Stimulated activated CD8-positive, alpha-beta memory T cell treated with anti-CD3 and anti-CD28 coated beads, Interleukin-15, amount 100 ng/mL, for 24 hours (primary cell): ENCODE measurements around the gene JAG1.

Source experiments
- DNase-seq: peaks from one replicate; pipeline ENCODE4 v3.0.0-alpha.2; 2020; ENCODE audit warnings: low read depth

The JAG1 gene

GRCh38 chr20:10673842-10674683 is at the start of gene JAG1:
Gene JAG1, minus strand, starts transcription at chr20:10673999. Its CDS starts 469 bp downstream, at chr20:10673530.
- DNase-seq, result peak; percentile 44

GRCh38 chr20:10721976-10722375 is 48.2 kb upstream of the JAG1 start:
- no peak for DNase-seq

DNA sequence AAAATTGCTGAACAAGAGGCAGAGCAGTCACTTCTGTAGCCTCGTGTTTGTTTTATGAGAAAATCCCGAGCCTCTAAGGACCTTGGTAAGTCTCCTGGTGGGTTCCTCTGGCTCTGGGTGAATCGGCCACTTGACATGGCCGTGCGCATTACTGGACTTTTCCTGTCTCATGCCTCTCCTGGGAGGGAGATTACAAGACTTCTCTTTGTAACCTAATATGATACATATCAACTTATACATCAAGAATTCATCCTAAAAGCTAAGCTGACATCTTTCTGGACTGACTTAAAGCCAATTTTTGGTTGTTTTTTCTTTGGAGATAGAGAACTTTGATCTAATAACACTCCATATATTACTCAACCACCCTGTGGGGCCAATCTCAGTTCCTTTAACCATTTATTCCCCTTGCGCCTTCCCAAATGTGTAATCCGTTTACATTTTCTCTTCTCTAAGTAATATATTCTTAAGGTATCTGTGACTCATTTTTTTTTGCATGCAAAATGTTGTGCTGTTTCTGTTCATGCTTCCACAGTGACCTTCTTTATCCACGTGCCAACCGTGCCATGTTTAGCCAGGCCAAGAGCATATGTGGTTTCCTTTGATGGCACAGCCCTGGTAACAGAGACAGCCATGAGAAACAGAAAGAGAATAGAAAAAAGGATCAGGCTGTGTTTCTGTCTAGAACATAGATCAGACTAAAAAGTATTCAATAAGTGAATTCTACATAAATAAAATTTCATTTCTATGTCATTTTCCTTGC is 47.5 kb upstream of the JAG1 start:
- DNase-seq, result no peak

DNA sequence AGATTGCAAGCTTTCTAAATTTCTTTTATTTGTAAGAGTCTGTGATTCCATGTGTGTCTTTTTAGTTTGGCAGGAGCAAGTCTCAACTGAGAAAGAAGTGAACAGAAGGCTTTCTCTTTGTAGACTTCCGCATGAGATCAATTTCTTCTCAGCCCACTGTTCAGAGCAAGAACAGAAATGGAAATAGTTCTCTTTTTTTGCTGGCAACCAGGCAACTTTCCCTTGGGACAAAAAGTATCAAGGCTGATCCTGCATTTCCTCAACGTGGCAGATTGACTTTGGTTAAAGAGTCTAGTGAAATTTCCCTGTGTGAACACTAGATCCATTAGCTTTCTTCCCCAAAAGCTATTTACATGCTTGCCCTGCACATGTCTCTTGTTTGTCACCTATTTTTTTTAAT is 46.8 kb upstream of the JAG1 start:
- no peak for DNase-seq

- no peak for DNase-seq
Observed at GRCh38 chr20:10719740-10720385, 46.1 kb upstream of the JAG1 start.

DNA sequence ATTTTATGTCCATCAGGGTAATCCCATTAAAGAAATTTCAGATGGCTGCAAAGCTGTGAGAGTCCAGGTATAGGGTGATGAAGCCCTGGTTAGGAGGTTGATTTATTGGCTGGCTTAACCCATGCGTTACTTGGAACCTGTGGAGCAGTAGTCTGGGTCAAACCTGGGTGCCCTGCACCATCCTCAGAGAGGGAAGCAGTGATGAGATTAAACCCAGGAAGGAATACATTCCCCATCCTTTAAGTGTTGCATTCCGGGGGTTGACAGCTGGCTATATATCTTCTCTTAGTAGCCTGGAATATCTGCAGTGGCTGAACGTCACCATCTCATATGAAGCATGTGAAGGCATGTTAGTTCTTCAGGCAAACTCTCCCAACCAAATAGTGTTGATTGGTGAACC is 44.9 kb upstream of the JAG1 start:
- no peak for DNase-seq

DNA sequence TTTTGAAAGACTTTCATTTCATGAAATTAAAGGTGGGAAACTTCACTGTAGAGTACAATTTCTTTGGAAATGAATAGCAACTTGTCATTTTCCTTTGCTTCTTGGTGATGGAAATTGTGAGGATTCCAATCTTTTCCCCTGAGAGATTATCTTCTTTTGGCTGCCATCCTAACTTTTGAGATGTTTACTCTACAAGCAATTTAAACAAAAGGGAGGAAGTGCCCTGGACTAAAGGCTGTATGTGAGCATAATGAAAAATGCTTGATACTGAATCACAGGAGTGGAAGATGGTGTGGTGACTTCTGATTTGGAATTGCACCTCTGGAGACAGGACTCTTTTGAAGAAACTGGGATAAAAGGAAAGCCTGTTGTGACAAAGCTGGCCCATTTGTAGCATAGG is 43.1 kb upstream of the JAG1 start:
- no peak for DNase-seq

- no peak for DNase-seq
Observed at GRCh38 chr20:10715035-10715434, 41.2 kb upstream of the JAG1 start.

GRCh38 chr20:10714236-10714975 is 40.6 kb upstream of the JAG1 start:
- no peak for DNase-seq

GRCh38 chr20:10713161-10713560 is 39.4 kb upstream of the JAG1 start:
- no peak for DNase-seq

DNA sequence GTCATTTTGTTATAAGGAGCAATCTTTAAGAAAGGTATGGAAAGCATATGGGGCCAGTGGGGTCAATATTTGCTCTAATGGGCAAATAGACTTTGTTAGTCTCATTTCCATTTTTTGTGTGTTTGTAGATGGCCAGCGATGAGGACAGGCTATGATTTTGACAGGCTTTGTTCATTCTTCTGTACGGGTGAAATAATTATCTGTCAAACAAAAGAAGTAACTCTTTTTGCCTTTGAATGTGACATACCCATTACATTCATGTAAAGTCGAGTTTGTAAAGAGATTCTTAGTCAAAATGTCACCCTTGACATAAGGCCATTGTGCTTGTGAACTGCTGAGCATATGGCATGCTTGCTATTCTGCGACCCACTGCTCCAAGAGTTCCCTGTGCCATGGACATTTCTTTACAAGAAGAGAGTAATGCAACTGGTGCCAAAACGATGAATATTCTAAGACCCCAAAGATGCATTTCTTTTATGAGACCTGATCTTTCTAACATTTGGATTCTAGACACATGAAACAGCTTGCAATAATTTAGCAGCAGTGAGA is 38.2 kb upstream of the JAG1 start:
- DNase-seq, result no peak

- no peak for DNase-seq
Observed at GRCh38 chr20:10710991-10711775, 37.4 kb upstream of the JAG1 start.

DNA sequence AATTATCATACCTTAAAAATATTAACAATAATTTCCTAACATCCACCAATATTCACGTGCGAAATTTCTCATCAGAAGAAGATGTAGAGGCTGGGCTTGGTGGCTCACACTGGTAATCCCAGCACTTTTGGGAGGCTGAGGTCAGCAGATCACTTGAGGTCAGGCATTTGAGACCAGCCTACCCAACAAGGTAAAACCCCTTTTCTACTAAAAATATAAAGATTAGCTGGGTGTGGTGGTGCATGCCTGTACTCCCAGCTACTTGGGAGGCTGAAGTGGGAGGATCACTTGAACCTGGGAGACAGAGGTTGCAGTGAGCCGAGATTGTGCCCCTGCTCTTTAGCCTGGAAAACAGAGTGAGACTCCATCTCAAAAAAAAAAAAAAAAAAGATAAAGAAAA is 36.1 kb upstream of the JAG1 start:
- no peak for DNase-seq

GRCh38 chr20:10708351-10709185 is 34.8 kb upstream of the JAG1 start:
- no peak for DNase-seq

DNA sequence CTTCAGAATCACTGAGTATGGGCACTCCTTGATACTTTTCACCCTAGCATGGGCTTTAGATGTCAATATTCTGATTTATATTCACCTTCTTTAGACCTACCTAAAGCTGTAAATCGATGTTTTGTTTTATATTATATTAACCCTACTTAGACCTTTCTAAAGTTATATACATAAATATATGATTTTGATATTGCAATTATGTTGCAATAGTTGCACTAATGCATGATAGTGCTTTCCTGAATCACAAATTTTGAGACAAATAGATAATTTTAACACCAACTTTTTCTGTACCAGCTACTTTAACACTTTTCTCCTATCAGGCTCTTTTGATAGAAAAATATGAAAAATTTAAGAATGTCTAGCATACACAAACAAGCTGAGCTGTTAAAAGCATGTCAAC is 34.0 kb upstream of the JAG1 start:
- no peak for DNase-seq

DNA sequence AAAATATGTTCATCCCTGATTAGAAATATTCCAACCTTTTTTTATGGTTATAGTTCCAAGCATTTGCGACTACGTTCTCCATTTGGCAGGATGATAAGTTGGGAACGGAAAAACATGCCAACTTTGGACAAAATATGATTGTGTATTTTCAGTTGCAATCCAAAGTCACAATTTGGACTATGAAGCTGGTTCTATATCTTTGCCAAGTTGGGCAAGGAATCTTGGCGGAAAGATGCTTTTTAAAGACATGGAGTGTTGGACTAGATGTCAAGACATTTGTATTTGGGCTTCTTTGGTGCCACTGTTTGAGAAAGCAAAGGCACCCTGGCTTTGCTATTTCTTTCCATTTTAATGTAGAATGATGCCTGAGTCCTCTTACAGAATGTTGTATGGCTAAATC is 33.3 kb upstream of the JAG1 start:
- DNase-seq, result no peak

DNA sequence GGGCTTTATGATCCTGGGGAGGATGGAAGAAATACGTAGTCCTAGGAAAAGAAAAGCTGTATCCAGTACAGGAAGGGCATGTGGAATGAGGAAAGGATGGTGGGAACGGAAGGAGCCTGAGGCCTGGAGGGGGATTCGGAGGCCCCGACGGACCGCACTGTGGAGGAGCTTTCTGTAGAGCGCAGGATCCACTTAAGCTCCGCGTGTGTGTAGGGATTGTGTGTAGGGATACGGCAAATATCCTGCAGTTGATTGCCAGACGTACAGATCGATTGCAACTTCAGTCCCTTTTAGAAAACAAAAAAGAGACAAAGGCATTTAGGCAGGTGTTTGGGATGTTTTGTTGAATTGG is 32.6 kb upstream of the JAG1 start:
- no peak for DNase-seq

DNA sequence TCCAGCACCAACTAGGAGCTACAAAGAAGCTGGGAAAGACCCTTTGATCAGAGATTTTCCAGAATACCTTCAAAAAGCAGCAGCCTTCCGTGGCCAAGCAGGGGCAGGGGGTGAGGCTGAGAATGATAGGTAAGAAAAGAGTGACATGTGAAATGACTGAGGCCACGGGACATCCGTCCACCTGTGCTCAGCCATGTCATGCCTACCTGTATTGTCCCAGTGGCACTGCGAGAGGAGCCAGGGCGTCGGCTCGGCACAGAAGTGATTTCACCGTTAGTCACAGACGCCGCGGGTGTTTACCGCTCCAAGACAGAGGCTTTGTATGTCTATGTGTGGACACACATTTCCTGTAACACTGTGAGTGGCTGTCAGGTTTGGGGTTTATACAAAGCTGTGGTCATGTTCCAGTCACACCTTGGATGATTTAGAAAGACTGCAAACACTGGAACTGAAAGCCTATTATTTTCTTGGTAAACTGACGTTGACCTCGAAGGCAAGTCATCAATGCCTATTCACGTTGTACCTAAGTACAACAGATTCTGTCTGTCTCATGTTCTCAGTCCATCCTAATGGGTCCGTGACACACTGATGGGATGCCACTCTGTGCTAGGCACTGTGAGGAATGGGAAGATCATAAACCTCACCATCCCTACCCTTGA is 32.1 kb upstream of the JAG1 start:
- DNase-seq, result no peak

DNA sequence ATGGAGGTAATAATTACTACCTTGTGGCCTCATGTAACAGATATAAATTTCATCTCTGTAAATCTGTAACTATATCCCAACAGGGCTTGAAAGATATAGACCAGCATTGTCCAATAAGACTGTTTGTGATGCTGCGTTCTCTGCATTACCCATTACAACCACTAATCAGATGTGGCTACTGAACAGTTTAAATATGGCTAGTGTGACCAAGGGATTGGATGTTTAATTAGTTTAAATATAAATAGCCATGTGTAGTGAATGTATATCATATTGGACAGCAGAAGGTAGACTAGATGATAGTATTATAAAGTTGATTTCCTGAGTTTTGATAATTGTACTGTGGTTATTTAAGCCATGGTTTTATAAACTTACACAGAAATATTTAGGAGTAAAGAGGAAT is 27.8 kb upstream of the JAG1 start:
- no peak for DNase-seq

DNA sequence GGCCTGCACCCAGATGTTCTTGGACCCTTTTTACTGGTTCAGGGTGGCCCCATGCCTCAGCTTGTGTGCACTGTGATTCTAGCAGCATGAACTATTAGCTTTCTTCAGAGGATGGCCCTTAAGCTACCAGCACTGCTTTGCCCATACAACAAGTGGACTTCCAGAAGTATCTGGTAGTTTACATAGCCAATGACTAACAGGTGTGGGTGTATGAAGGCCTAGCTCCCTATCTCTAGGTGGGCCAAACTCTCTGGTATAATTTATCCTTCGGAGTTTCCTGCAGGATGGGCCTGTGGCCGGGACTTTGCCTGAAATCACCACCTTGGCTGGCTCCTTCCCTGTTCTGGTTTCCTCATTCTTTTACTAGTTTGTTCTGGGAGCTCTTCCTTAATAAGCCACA is 26.1 kb upstream of the JAG1 start:
- DNase-seq, result no peak
